ENCODE results near the gene ALDH1A2.

The ALDH1A2 gene

DNA sequence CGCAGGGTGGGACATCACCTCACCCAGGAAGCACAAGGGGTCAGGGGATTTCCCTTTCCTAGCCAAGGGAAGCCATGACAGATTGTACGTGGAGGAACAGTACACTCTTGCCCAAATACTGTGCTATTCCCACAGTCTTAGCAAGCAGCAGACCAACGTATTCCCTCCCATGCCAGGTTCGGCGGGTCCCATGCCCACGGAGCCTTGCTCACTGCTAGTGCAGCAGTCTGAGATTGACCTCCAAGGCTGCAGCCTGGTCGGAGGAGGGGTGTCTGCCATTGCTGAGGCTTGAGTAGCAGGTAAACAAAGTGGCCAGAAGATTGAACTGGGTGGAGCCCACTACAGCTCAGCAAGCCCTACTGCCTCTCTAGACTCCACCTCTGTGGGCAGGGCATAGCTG is 39.0 kb downstream of the ALDH1A2 start:
- no peak overlapping the region for H3K4me3 ChIP-seq (ENCODE audit: low read length)
- no peak overlapping the region for H2AFZ ChIP-seq (ENCODE audit: low read depth, low read length)
- no peaks in the 10 kb centered on the region for H3K27me3 ChIP-seq (ENCODE audit: low read depth, low read length)
- no peak overlapping the region for H3K27ac ChIP-seq (ENCODE audit: low read length)
- no peaks in the 10 kb centered on the region for H3K36me3 ChIP-seq (replicated peaks; ENCODE audit: low read depth, low read length)
- H3K9me3 ChIP-seq (ENCODE audit: insufficient read depth, low read length) = 0 out of 2 replicates have a peak, but pooled peaks cover 3% of the 10 kb centered on the region
- H4K20me1 ChIP-seq (ENCODE audit: insufficient read depth, low read length) = no peaks in the 10 kb centered on the region
- H3K79me2 ChIP-seq (ENCODE audit: low read length) = no peaks in the 10 kb centered on the region
- TF ChIP-seq, protein P1, sequence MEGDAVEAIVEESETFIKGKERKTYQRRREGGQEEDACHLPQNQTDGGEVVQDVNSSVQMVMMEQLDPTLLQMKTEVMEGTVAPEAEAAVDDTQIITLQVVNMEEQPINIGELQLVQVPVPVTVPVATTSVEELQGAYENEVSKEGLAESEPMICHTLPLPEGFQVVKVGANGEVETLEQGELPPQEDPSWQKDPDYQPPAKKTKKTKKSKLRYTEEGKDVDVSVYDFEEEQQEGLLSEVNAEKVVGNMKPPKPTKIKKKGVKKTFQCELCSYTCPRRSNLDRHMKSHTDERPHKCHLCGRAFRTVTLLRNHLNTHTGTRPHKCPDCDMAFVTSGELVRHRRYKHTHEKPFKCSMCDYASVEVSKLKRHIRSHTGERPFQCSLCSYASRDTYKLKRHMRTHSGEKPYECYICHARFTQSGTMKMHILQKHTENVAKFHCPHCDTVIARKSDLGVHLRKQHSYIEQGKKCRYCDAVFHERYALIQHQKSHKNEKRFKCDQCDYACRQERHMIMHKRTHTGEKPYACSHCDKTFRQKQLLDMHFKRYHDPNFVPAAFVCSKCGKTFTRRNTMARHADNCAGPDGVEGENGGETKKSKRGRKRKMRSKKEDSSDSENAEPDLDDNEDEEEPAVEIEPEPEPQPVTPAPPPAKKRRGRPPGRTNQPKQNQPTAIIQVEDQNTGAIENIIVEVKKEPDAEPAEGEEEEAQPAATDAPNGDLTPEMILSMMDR (IDR thresholded peaks at IDR 0.05; ENCODE audit: low read depth, low read length) = no peak
- TF ChIP-seq EZH2phosphoT487 (IDR thresholded peaks at IDR 0.05; ENCODE audit: low read depth) = no peak
- H3K9ac ChIP-seq (ENCODE audit: low read length) = no peak overlapping the region
- H3K4me1 ChIP-seq (ENCODE audit: low read length) = no peaks in the 10 kb centered on the region
- no peak overlapping the region for H3K4me2 ChIP-seq (ENCODE audit: low read length)

DNA sequence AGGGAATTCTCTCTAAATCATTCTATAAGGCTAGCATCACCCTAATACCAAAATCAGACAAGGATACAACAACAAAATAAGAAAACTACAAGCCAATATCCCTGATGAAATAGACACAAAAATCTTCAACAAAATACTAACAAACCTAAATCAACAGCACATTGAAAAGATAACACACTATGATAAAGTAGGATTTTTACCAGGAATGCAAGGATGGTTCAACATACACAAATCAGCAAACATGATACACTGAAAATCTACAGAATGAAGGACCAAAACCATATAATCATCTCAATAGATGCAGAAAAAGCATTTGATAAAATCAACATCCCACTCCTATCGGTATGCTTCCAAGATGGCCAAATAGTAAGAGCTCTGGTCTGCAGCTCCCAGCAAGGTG is 39.5 kb downstream of the ALDH1A2 start:
- Histone ChIP-seq H3K4me2 (ENCODE audit: low read length) (no peak overlapping the region), H4K20me1 (ENCODE audit: insufficient read depth, low read length) (no peaks in the 10 kb centered on the region), H3K9me3 (ENCODE audit: insufficient read depth, low read length) (0 out of 2 replicates have a peak, but pooled peaks cover 3% of the 10 kb centered on the region), H2AFZ (ENCODE audit: low read depth, low read length) (no peak overlapping the region), H3K27me3 (ENCODE audit: low read depth, low read length) (no peaks in the 10 kb centered on the region), H3K36me3 (replicated peaks; ENCODE audit: low read depth, low read length) (no peaks in the 10 kb centered on the region), H3K27ac (ENCODE audit: low read length) (no peak overlapping the region), H3K4me3 (ENCODE audit: low read length) (no peak overlapping the region), H3K4me1 (ENCODE audit: low read length) (no peaks in the 10 kb centered on the region), H3K79me2 (ENCODE audit: low read length) (no peaks in the 10 kb centered on the region), H3K9ac (ENCODE audit: low read length) (no peak overlapping the region)
- no peak for TF ChIP-seq EZH2phosphoT487 (IDR thresholded peaks at IDR 0.05; ENCODE audit: low read depth)
- TF ChIP-seq, protein P1 (IDR thresholded peaks at IDR 0.05; ENCODE audit: low read depth, low read length) = no peak

DNA sequence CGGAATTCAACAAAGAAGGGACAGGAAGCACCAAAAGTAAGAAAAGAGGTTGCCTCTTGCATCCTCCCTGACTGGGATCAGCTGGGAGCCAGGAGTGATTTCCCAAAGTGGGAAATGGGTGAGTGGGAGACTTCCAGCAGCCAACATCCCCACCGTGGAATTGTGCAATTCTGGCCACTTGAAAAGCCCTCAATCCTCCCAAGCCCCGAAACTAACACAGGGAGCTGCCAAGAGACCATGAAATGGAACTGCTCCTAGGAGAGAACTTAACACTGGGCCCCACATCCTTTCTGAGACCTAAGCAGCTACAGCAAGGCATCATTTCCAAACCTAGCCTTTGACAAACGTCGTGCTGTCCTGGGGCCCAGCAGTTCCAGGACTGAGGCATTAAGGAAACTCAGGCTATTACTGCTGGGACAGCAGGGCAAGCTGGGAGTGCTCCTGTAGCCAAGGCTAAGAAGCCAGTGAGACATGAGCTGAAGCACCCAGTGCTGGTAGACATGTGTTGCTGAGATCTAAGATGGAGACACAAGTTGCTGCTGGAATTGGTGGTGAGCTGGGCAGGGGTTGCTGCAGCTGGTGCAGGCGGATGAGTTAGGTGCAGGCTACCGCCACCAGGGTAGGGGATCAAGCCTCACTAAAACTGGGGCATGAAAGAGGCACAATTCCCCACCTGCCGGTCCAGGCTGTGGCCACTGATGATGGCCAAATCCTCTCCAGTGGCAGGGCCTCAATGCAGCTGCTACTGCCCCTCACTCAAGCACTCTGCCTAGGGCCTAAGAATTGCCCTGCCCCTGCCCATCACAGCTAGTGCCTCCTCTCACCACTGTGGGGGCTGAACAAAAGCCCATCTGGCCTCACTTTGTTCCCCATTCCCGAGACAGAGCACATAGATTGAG is 43.9 kb downstream of the ALDH1A2 start:
- no peaks in the 10 kb centered on the region for H3K36me3 ChIP-seq (replicated peaks; ENCODE audit: low read depth, low read length)
- TF ChIP-seq, protein P1 (IDR thresholded peaks at IDR 0.05; ENCODE audit: low read depth, low read length) = no peak
- TF ChIP-seq EZH2phosphoT487 (IDR thresholded peaks at IDR 0.05; ENCODE audit: low read depth) = no peak
- no peak overlapping the region for H2AFZ ChIP-seq (ENCODE audit: low read depth, low read length)
- 0 out of 2 replicates have a peak, but pooled peaks cover 3% of the 10 kb centered on the region for H3K9me3 ChIP-seq (ENCODE audit: insufficient read depth, low read length)
- H3K27ac ChIP-seq (ENCODE audit: low read length) = no peak overlapping the region
- H3K79me2 ChIP-seq (ENCODE audit: low read length) = no peaks in the 10 kb centered on the region
- no peaks in the 10 kb centered on the region for H3K4me1 ChIP-seq (ENCODE audit: low read length)
- no peak overlapping the region for H3K4me3 ChIP-seq (ENCODE audit: low read length)
- H3K9ac ChIP-seq (ENCODE audit: low read length) = no peak overlapping the region
- no peak overlapping the region for H3K4me2 ChIP-seq (ENCODE audit: low read length)
- H4K20me1 ChIP-seq (ENCODE audit: insufficient read depth, low read length) = no peaks in the 10 kb centered on the region
- H3K27me3 ChIP-seq (ENCODE audit: low read depth, low read length) = no peaks in the 10 kb centered on the region

DNA sequence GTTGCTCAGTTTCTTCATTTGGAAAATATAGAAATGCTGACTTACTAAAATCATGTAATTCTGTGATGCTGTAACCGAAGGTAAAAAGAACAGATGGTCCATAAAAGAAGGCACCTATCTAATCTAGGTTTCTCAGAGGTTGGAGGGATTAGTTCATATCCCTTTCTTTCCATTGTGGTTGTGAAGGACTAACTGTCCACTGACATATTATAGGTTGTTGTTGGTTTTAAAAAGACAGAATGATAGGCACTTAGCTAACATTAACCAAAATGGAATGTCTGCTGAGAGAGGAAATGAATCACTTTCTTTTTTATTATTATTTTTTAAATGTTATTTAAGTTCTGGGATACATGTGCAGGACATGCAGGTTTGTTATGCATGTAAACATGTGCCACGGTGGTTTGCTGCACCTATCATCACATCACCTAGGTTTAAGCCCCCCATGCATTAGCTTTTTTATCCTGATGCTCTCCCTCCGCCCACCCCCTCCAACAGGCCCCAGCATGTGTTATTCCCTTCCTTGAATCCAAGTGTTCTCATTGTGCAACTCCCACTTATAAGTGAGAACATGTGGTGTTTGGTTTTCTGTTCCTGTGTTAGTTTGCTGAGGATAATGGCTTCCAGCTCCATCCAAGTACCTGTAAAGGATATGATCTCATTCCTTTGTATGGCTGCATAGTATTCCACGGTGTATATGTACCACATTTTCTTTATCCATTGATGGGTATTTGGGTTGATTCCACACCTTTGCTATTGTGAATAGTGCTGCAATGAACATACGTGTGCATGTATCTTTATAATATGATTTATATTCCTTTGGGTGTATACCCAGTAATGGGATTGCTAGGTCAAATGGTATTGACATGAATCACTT is 45.8 kb downstream of the ALDH1A2 start:
- Histone ChIP-seq H4K20me1 (ENCODE audit: insufficient read depth, low read length) (no peaks in the 10 kb centered on the region), H3K4me1 (ENCODE audit: low read length) (no peaks in the 10 kb centered on the region), H3K9ac (ENCODE audit: low read length) (no peak overlapping the region), H2AFZ (ENCODE audit: low read depth, low read length) (no peak overlapping the region), H3K4me2 (ENCODE audit: low read length) (no peak overlapping the region), H3K27me3 (ENCODE audit: low read depth, low read length) (no peaks in the 10 kb centered on the region), H3K79me2 (ENCODE audit: low read length) (no peaks in the 10 kb centered on the region), H3K27ac (ENCODE audit: low read length) (no peak overlapping the region), H3K4me3 (ENCODE audit: low read length) (no peak overlapping the region), H3K9me3 (ENCODE audit: insufficient read depth, low read length) (no peaks in the 10 kb centered on the region), H3K36me3 (replicated peaks; ENCODE audit: low read depth, low read length) (no peaks in the 10 kb centered on the region)
- TF ChIP-seq, protein P1 (IDR thresholded peaks at IDR 0.05; ENCODE audit: low read depth, low read length) = no peak
- TF ChIP-seq EZH2phosphoT487 (IDR thresholded peaks at IDR 0.05; ENCODE audit: low read depth) = no peak

Measured in OCI-LY3 (cell line).